ENCODE measurements around the gene CDH8. TPM values are rescaled to one million over a fixed set of nuclear protein-coding genes. Genes with fewer than 3 reads are reported as not detected.

The CDH8 gene
- polyA plus RNA-seq, 1 of the 3 experiments (the other 2 are of a cell fraction) = 0.05 TPM

DNA sequence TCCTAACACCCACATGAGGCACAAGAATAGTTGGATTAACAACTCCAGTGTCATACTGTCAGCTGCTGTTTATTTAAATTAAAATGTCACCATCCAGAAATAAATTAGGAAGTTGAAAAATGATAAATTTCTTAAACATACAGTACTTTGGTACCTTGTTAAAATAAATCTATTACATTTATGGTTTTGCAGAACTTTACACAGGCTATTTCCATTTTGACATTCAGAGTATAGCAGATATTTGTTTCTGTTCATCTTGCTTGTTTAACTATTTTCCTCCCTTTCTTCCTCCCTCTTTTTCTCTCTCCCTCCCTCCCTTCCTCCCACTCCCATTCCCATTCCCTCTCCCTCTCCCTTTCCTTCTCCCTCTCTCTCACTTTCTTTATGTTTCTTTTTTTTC lies 310.1 kb downstream of the CDH8 start:
- no peak for DNase-seq
- Histone ChIP-seq H3K4me2 (no peak overlapping the region), H3K4me1 (ENCODE audit: control insufficient read depth in 1 of 2, insufficient read depth in 2 of 2, low read depth in 1 of 2, low read length in 1 of 2) (no peaks in the 10 kb centered on the region), H3K9me2 (no peaks in the 10 kb centered on the region), H3K36me3 (replicated peaks in 1 of 2; ENCODE audit: control insufficient read depth in 1 of 2, insufficient read depth in 2 of 2, low read length in 1 of 2) (no peaks in the 10 kb centered on the region), H3K9me3 (no peaks in the 10 kb centered on the region), H2AFZ (ENCODE audit: low read depth) (no peak overlapping the region), H3K9ac (no peak overlapping the region), H3K27ac (ENCODE audit: low read depth in 2 of 2, low read length in 1 of 2) (no peak overlapping the region), H4K20me1 (ENCODE audit: insufficient read depth) (no peaks in the 10 kb centered on the region), H3K79me2 (ENCODE audit: insufficient read depth) (no peaks in the 10 kb centered on the region), H3K4me3 (ENCODE audit: low read depth in 2 of 2, low read length in 1 of 2) (no peak overlapping the region), H3K27me3 (ENCODE audit: insufficient read depth) (no peaks in the 10 kb centered on the region), H3F3A (replicated peaks; ENCODE audit: insufficient read depth) (no peaks in the 10 kb centered on the region)
- ChIA-PET CTCF (interaction anchor here (1.8 kb wide), 1 partner anchor 15 kb away, joined by 4 read pairs; no protein-coding TSS in a partner anchor), POLR2A (no interaction called here)
- no peak for TF ChIP-seq RXRA (IDR thresholded peaks at IDR 0.05; ENCODE audit: borderline replicate concordance, low read depth)
- TF ChIP-seq RCOR1 (IDR thresholded peaks at IDR 0.05; ENCODE audit: low read length) = no peak
- TF ChIP-seq SIN3A (IDR thresholded peaks at IDR 0.05; ENCODE audit: borderline replicate concordance, low read depth, low read length) = no peak
- TF ChIP-seq FOSL2 (IDR thresholded peaks at IDR 0.05; ENCODE audit: borderline replicate concordance, low read depth) = no peak
- no peak for TF ChIP-seq EP300 (IDR thresholded peaks at IDR 0.05; ENCODE audit: borderline replicate concordance in 1 of 2, low read depth in 1 of 2, low read length in 1 of 2)
- no peak for TF ChIP-seq TCF12 (IDR thresholded peaks at IDR 0.05)
- TF ChIP-seq, protein P1, sequence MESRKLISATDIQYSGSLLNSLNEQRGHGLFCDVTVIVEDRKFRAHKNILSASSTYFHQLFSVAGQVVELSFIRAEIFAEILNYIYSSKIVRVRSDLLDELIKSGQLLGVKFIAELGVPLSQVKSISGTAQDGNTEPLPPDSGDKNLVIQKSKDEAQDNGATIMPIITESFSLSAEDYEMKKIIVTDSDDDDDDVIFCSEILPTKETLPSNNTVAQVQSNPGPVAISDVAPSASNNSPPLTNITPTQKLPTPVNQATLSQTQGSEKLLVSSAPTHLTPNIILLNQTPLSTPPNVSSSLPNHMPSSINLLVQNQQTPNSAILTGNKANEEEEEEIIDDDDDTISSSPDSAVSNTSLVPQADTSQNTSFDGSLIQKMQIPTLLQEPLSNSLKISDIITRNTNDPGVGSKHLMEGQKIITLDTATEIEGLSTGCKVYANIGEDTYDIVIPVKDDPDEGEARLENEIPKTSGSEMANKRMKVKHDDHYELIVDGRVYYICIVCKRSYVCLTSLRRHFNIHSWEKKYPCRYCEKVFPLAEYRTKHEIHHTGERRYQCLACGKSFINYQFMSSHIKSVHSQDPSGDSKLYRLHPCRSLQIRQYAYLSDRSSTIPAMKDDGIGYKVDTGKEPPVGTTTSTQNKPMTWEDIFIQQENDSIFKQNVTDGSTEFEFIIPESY (IDR thresholded peaks at IDR 0.05; ENCODE audit: borderline replicate concordance, low read depth) = no peak
- TF ChIP-seq MXI1 (IDR thresholded peaks at IDR 0.05; ENCODE audit: low read depth, low read length) = no peak
- TF ChIP-seq RAD21 (IDR thresholded peaks at IDR 0.05; ENCODE audit: low read length) = no peak
- TF ChIP-seq GABPA (IDR thresholded peaks at IDR 0.05; ENCODE audit: low read depth) = no peak
- TF ChIP-seq EZH2phosphoT487 (IDR thresholded peaks at IDR 0.05; ENCODE audit: borderline replicate concordance, low read depth) = no peak
- TF ChIP-seq SMC3 (IDR thresholded peaks at IDR 0.05; ENCODE audit: low read depth, low read length) = no peak
- TF ChIP-seq ELF1 (IDR thresholded peaks at IDR 0.05) = no peak
- no peak for TF ChIP-seq YY1 (IDR thresholded peaks at IDR 0.05; ENCODE audit: low read depth)

DNA sequence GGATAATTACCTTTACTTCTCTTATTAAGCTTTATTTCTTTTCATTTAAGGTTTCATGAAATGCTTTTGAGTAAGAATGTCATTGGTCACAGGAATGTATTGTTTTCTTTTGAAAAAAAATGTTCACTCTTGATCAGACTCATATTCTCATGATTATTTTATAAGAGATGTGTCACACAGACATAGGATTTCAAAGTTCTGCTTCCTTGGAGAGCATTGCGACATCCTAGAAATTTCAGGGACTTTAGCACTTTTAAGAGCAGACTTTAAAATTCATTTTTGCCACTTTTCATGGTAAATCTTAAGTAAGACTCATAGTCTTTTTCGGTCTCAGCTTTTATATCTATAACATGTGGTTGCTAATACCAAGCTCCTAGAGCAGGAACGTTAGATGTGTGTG lies 314.7 kb downstream of the CDH8 start:
- H3F3A ChIP-seq (replicated peaks; ENCODE audit: insufficient read depth) = no peaks in the 10 kb centered on the region
- no peak for DNase-seq
- H3K36me3 ChIP-seq (replicated peaks in 1 of 2; ENCODE audit: control insufficient read depth in 1 of 2, insufficient read depth in 2 of 2, low read length in 1 of 2) = no peaks in the 10 kb centered on the region
- no peaks in the 10 kb centered on the region for H3K9me3 ChIP-seq
- POLR2A ChIA-PET = no interaction called here
- H3K27ac ChIP-seq (ENCODE audit: low read depth in 2 of 2, low read length in 1 of 2) = no peak overlapping the region
- no peaks in the 10 kb centered on the region for H3K27me3 ChIP-seq (ENCODE audit: insufficient read depth)
- no peak overlapping the region for H3K4me3 ChIP-seq (ENCODE audit: low read depth in 2 of 2, low read length in 1 of 2)
- 15% methylated on average over 3 of the region's 3 CpGs for WGBS (ENCODE audit: low lambda C conversion rate)
- CTCF ChIA-PET = no interaction called here
- no peaks in the 10 kb centered on the region for H3K79me2 ChIP-seq (ENCODE audit: insufficient read depth)
- TF ChIP-seq TCF12 (IDR thresholded peaks at IDR 0.05) (no peak), POLR2AphosphoS5 (IDR thresholded peaks at IDR 0.05; ENCODE audit: low read depth, low read length) (no peak), FOXJ3 (CRISPR knock-in tag; IDR thresholded peaks at IDR 0.05) (no peak), NFIC (IDR thresholded peaks at IDR 0.05; ENCODE audit: borderline replicate concordance) (no peak), ELF1 (IDR thresholded peaks at IDR 0.05) (no peak), FOXM1 (IDR thresholded peaks at IDR 0.05; ENCODE audit: low read depth) (no peak), FOSL2 (IDR thresholded peaks at IDR 0.05; ENCODE audit: borderline replicate concordance, low read depth) (no peak), MEF2A (IDR thresholded peaks at IDR 0.05; ENCODE audit: borderline replicate concordance, low read depth) (no peak)
- TF ChIP-seq, protein P2, sequence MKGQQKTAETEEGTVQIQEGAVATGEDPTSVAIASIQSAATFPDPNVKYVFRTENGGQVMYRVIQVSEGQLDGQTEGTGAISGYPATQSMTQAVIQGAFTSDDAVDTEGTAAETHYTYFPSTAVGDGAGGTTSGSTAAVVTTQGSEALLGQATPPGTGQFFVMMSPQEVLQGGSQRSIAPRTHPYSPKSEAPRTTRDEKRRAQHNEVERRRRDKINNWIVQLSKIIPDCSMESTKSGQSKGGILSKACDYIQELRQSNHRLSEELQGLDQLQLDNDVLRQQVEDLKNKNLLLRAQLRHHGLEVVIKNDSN (IDR thresholded peaks at IDR 0.05; ENCODE audit: borderline replicate concordance, low read depth) = no peak
- H3K4me2 ChIP-seq = no peak overlapping the region
- H3K9ac ChIP-seq = no peak overlapping the region
- H3K4me1 ChIP-seq (ENCODE audit: control insufficient read depth in 1 of 2, insufficient read depth in 2 of 2, low read depth in 1 of 2, low read length in 1 of 2) = no peaks in the 10 kb centered on the region
- H4K20me1 ChIP-seq (ENCODE audit: insufficient read depth) = no peaks in the 10 kb centered on the region
- H3K9me2 ChIP-seq = no peaks in the 10 kb centered on the region
- H2AFZ ChIP-seq (ENCODE audit: low read depth) = no peak overlapping the region

Data from SK-N-SH (cell line).